GM12891 (cell line): Measurements from ENCODE around the gene CRHR2.

ENCODE experiments used
- DNase-seq: peaks from one replicate; pipeline ENCODE4 v3.0.0; 2011; ENCODE audit warnings: low spot score; ENCODE audit not compliant: insufficient read length
- FAIRE-seq: peaks from 2 replicates; lab custom pipeline; 2011; peaks lifted over from hg19 to GRCh38; lab: Jason Lieb, UNC
- PAX5 ChIP-seq: IDR thresholded peaks from 2 replicates; pipeline ENCODE4 v1.6.1; 2011; ENCODE audit warnings: low read length, moderate library complexity, mild to moderate bottlenecking; ENCODE audit not compliant: insufficient read depth, severe bottlenecking
- POLR2A ChIP-seq: IDR thresholded peaks from 2 replicates; pipeline ENCODE4 v1.6.1; 2011; ENCODE audit warnings: low read depth, low read length, control low read depth
- POLR2AphosphoS5 ChIP-seq: IDR thresholded peaks from 2 replicates; pipeline ENCODE4 v1.6.1; 2011; ENCODE audit warnings: low read depth, low read length, control low read depth
- POU2F2 ChIP-seq: IDR thresholded peaks from 2 replicates; pipeline ENCODE4 v1.6.1; 2011; ENCODE audit warnings: low read depth, mild to moderate bottlenecking, control low read depth, low read length, moderate library complexity
- SPI1 ChIP-seq: IDR thresholded peaks from 2 replicates; pipeline ENCODE4 v1.6.1; 2011; ENCODE audit warnings: low read depth, low read length, control low read depth
- TAF1 ChIP-seq: IDR thresholded peaks from 2 replicates; pipeline ENCODE4 v1.6.1; 2011; ENCODE audit warnings: low read depth, low read length, control low read depth

The CRHR2 gene

GRCh38 chr7:30667172-30667571, 15.1 kb downstream of the CRHR2 start:
- no peak for TF ChIP-seq POLR2A
- no peak for TF ChIP-seq POLR2AphosphoS5
- TF ChIP-seq TAF1 = no peak
- TF ChIP-seq PAX5 = no peak
- no peak for TF ChIP-seq POU2F2
- TF ChIP-seq SPI1 = no peak
- FAIRE-seq (no peak), DNase-seq (no peak)

- no peak for TF ChIP-seq SPI1
- no peak for TF ChIP-seq POLR2A
- no peak for TF ChIP-seq POU2F2
- TF ChIP-seq PAX5 = no peak
- no peak for TF ChIP-seq POLR2AphosphoS5
- TF ChIP-seq TAF1 = no peak
- no peak for DNase-seq
- FAIRE-seq = no peak
These were observed 16.8 kb downstream of the CRHR2 start for GRCh38 chr7:30665449-30665848.

- FAIRE-seq (no peak), DNase-seq (no peak)
- no peak for TF ChIP-seq POLR2A
- no peak for TF ChIP-seq POU2F2
- no peak for TF ChIP-seq SPI1
- no peak for TF ChIP-seq TAF1
- no peak for TF ChIP-seq POLR2AphosphoS5
- no peak for TF ChIP-seq PAX5
These were observed 17.2 kb downstream of the CRHR2 start for GRCh38 chr7:30665043-30665442.

GRCh38 chr7:30664184-30664885, 17.9 kb downstream of the CRHR2 start:
- DNase-seq (no peak), FAIRE-seq (no peak)
- TF ChIP-seq TAF1 (no peak), SPI1 (no peak), POLR2AphosphoS5 (no peak), POLR2A (no peak), POU2F2 (no peak)

- FAIRE-seq = no peak
- no peak for DNase-seq
- TF ChIP-seq PAX5 (no peak), SPI1 (no peak), POLR2A (no peak), TAF1 (no peak), POLR2AphosphoS5 (no peak), POU2F2 (no peak)
These were observed 18.8 kb downstream of the CRHR2 start for GRCh38 chr7:30663414-30663813.

GRCh38 chr7:30662431-30662939, 19.8 kb downstream of the CRHR2 start:
- TF ChIP-seq TAF1 (no peak), POLR2AphosphoS5 (no peak), SPI1 (no peak), POU2F2 (no peak), PAX5 (no peak), POLR2A (no peak)
- DNase-seq (no peak), FAIRE-seq (no peak)

- DNase-seq (no peak), FAIRE-seq (no peak)
- TF ChIP-seq POLR2AphosphoS5 (no peak), POLR2A (no peak), SPI1 (no peak), PAX5 (no peak), POU2F2 (no peak), TAF1 (no peak)
These were observed 20.3 kb downstream of the CRHR2 start for GRCh38 chr7:30661926-30662325.

GRCh38 chr7:30660331-30661255, 21.7 kb downstream of the CRHR2 start:
- DNase-seq (no peak), FAIRE-seq (no peak)
- TF ChIP-seq POU2F2 (no peak), SPI1 (no peak), POLR2A (no peak), POLR2AphosphoS5 (no peak), TAF1 (no peak), PAX5 (no peak)

- TF ChIP-seq SPI1 = no peak
- no peak for TF ChIP-seq POLR2A
- TF ChIP-seq PAX5 = no peak
- DNase-seq = no peak
- no peak for FAIRE-seq
These were observed 22.9 kb downstream of the CRHR2 start for GRCh38 chr7:30659312-30659711.
